Stimulated activated CD4-positive, alpha-beta T cell treated with anti-CD3 and anti-CD28 coated beads, Interleukin-2, amount 100 ng/mL, for 4 hours (primary cell): ENCODE results near the gene SIX1.

Source experiments
- DNase-seq: peaks from one replicate; pipeline ENCODE4 v3.0.0-alpha.2; 2020; ENCODE audit warnings: low read depth

The SIX1 gene

GRCh38 chr14:60641742-60642269, 7.5 kb downstream of the SIX1 start:
- no peak for DNase-seq

GRCh38 chr14:60640859-60641741, 8.2 kb downstream of the SIX1 start:
- no peak for DNase-seq

DNA sequence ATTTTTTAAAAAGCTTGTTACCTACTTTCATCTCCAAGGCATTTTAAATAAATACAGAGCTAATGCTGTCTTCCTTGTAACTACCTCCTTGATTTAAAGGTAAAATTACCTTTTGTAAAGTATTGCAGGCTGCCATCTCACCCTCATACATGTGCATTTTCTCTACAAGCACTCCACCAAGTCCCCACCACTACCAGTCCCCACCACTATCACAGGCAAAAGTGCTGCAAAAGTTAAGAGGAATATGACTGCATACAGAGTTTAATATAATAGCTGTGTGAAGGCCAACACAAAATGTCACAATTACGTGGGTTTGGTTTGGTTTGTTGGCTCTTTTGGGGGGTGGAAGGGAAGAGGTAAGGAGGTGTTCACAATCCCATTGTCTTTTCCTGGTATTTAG, 9.6 kb downstream of the SIX1 start:
- DNase-seq = no peak

GRCh38 chr14:60637479-60638315, 11.6 kb downstream of the SIX1 start:
- no peak for DNase-seq

DNA sequence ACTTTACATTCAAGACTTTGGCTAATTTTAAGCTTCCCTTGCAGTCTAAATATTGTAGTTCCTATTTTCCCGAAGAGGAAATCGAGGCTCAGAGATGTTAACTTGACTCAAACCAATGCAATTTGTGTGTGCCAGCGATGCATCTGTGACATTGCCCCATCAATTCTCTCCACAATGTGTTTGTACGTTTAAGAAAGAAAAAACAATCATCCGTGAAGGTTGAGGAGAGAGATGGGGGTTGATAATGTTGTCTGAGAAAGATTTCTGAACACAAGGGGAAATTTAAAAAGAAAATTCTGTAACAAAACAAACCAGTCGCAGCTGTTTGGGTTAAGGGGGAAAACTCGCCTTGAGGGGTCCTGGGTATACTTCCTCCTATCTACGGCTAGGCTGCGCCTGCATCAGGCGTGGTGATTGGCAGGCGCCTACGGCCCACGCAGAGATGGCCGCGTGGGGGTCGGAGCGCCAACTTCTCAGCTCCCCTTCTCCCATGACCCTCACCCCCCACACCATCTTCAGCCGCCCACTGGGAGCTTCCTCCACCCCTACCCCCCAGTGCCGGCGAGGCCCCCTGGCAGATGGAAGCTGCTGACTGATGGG, 12.3 kb downstream of the SIX1 start:
- no peak for DNase-seq

DNA sequence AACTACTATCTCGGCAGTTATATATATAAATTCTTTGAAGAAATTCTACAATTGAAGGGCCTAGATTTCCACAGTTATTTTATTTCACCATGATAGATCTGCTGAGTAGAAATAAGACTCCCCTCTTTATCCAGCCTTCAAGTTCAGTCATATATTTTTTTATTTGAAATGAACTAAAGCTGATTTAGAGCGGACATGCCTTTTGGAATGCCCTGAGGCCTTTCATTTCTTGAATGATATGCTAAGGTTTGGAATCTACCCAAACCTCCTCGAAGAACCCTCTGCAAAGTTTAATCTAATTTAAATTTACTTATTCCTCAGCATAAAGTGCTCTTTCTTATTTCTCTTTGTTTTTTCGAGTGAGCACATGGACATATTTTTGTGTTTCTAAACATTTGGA, 15.1 kb downstream of the SIX1 start:
- no peak for DNase-seq

DNA sequence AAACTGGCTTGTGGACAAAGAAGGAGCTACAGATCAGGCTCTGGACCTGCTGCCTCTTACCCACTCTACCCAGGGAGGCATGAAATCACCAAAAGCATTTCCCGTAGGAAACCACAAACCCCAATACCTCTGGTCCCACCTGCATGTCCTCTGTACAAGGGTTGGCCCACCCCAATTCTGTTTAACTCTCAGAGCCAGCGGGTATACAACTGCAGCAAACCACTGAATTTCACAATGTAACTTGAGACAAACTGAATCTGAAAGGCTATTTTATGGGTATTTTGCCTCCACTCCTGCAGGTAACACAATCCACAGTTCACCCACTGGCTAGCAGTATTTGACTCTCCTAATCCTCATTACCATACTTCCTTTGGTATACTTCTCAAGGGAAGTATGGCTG, 16.5 kb downstream of the SIX1 start:
- DNase-seq = no peak

GRCh38 chr14:60632257-60632656, 17.0 kb downstream of the SIX1 start:
- no peak for DNase-seq

DNA sequence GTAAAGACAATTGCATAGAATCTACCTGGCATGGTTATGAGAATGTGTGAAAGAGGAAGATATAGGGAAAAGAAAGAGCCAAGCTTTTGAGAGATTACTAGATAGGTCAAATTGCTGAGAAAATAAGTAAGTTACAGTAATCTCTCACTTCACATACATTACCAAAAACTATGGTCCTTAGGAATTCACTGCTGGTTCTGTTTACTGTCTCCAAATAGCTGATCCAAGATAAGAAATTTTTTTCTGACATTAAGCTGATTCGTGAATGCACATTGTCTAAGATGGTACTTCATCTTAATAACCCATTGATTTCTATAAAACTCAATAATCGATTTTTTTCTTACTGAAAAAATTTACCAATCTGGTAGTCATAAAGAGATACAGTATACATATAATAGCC, 17.4 kb downstream of the SIX1 start:
- no peak for DNase-seq

- DNase-seq = no peak
Measured at GRCh38 chr14:60630129-60630528, 19.1 kb downstream of the SIX1 start.

DNA sequence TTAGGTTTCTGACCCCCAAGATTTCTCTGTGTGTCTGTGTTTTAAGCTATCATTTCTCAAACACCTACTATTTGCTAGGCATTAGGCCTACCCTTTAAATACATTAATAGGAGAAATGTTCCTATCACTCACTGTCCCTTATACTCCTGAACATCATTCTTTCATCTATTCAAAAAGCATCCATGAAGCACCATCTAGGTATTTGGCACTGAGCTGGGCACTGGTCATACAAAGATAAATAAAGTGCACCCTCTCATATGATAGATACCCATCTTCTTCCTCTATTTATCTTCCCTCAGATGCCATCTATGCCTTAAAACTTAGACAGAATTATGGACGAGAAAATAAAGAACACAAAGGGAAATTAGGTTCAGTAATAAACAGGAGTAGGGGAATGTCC, 20.4 kb downstream of the SIX1 start:
- DNase-seq = no peak

- DNase-seq = no peak
Measured at GRCh38 chr14:60622917-60623257, 26.4 kb downstream of the SIX1 start.

DNA sequence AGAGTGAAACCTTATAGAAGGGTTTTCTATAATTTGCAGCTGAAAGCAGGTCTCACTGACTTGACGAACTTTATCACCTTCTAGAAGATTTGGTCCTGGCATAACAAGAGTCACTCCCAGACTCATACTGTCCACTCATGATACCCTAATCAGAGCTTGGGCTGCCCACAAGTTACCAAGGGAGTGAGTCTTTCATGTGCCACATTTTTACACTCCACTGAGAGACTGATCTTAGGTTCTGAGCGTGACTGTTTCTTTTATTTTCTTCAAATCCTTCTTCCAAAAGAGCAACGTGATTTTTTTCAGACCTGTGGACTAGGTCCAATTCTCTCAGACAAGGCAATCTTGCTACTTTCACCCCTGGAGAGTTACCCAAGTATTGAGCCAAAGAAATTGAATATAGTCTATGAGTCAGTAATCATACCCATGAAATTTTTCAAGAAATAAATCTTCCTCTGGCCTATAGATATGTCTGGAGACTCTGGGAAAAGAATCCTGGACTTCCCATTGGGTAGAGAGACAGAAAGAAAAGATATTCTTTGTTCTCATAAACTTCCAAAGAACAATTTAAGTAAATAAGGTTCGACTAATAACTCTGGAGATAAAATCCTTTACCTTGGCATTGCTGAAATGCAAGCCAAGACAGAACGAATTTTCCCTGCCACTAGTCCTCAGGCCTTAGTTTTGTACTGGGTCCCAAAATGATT, 26.9 kb downstream of the SIX1 start:
- no peak for DNase-seq

DNA sequence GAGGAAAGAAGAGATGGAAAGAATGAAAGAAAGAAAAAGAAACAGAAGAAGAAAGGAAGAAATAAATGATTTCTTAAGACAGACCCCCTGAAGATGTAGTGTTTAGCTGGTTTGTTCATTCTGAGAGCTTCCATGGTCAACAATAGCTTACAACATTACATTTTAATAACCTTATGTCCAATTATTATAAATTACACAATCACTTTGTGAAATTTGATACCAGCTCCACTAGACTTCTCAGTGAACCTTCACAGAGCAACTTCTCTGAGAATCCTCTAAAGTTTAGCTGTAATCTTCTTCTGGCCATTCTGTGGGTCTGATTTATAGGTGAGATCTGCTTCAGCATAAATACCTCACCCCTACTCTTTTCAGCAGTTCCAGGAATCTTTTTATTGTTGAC, 27.9 kb downstream of the SIX1 start:
- no peak for DNase-seq

GRCh38 chr14:60618241-60618640, 31.0 kb downstream of the SIX1 start:
- no peak for DNase-seq

DNA sequence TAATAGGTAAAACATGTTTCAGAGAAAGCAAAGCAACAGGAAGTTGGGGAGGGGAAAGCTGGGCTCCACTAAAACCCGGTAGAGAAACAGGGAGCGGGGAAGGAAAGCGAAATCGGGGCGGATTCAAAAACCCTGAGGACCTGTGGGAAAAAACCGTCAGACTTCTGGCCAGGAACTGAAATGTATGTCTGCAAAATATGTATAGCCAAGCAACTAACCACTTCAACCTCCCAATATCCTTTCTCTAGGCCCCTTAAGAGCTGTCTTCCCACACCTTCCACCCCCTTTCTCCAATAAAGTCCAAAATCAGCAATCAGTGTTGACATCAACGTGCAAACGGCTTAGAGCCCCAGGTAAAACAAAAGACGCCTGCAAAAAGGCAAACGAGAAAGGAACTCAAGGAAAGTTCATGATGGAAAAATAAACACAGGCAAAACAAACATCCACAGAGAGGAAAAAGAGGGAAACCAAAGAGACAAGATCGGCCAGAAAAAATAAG, 32.8 kb downstream of the SIX1 start:
- no peak for DNase-seq

- no peak for DNase-seq
Measured at GRCh38 chr14:60602291-60602690, 47.0 kb downstream of the SIX1 start.

DNA sequence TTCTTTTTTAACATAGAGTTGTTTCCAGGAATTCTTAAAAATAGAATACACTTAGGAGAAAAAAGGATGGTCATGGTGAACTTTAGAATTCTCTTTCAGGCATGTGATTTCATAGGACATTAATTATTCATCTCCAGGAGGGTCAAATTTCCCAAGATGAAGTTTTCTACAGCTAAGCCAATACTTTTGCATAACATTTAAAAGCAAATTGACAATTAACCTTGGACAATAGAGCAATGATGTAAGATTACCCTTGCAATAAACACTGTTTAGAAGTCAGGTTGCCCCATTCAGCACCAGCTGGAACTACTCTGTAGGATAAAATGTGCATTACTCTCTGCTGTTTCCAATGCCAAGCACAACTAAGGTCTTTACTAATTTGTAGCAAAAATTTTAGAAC, 49.5 kb downstream of the SIX1 start:
- no peak for DNase-seq

DNA sequence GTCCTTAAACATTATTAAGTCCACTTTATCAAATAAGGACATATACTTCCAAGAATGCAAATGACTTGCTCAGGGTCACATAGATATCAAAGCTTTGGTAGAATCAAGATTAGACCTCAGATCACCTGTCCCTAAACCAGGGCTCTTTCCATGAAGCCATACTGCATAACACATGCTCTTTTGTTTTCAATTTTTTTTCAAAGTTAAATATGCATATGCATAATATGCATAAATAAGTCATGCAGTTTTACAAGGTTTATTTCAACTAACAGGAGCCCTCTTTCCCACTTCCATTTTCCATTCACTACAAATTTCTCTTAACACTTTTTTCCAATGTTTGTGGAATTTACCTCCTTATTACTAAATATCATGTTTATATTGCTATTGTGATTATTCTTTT, 53.1 kb downstream of the SIX1 start:
- no peak for DNase-seq

GRCh38 chr14:60594062-60594461, 55.2 kb downstream of the SIX1 start:
- DNase-seq = no peak
